Measurements from ENCODE around the gene ARMC3.
A peak's percentile ranks its signal among the peaks of the same experiment; 100 is the strongest.

ARMC3 gene

DNA sequence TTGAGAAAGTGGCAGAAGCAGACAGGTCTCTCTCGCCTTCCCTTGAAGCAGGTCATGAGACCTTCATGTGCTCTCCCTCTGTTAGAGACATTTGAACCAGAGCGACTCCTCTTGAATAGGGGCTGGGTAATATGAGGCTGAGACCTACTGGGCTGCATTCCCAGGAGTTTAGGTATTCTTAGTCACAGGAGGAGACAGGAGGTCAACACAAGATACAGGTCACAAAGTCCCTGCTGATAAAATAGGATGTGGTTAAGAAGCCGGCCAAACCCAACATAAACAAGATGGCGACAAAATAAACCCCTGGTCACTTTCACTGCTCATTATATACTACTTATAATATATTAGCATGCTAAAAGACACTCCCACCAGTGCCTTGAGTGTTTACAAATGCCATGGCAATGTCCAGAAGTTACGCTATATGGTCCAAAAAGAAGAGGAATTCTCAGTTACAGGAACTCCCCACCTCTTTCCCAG, 124.0 kb downstream of the ARMC3 start:
- Histone ChIP-seq H3K4me1 (ENCODE audit: insufficient read depth, poor library complexity, severe bottlenecking) (peaks cover 6% of the 10 kb centered on the region), H3K4me3 (ENCODE audit: severe bottlenecking) (no peak overlapping the region), H3K27me3 (ENCODE audit: insufficient read depth, poor library complexity, severe bottlenecking) (no peaks in the 10 kb centered on the region), H3K27ac (ENCODE audit: poor library complexity, severe bottlenecking) (no peak overlapping the region), H3K36me3 (ENCODE audit: low read depth) (no peaks in the 10 kb centered on the region), H3K9me3 (ENCODE audit: severe bottlenecking) (no peaks in the 10 kb centered on the region)
- TF ChIP-seq, protein P1, sequence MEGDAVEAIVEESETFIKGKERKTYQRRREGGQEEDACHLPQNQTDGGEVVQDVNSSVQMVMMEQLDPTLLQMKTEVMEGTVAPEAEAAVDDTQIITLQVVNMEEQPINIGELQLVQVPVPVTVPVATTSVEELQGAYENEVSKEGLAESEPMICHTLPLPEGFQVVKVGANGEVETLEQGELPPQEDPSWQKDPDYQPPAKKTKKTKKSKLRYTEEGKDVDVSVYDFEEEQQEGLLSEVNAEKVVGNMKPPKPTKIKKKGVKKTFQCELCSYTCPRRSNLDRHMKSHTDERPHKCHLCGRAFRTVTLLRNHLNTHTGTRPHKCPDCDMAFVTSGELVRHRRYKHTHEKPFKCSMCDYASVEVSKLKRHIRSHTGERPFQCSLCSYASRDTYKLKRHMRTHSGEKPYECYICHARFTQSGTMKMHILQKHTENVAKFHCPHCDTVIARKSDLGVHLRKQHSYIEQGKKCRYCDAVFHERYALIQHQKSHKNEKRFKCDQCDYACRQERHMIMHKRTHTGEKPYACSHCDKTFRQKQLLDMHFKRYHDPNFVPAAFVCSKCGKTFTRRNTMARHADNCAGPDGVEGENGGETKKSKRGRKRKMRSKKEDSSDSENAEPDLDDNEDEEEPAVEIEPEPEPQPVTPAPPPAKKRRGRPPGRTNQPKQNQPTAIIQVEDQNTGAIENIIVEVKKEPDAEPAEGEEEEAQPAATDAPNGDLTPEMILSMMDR (IDR thresholded peaks at IDR 0.05; ENCODE audit: poor library complexity, severe bottlenecking) = no peak
- DNase-seq (ENCODE audit: low spot score) (no peak), ATAC-seq (ENCODE audit: low read depth) (no peak)

DNA sequence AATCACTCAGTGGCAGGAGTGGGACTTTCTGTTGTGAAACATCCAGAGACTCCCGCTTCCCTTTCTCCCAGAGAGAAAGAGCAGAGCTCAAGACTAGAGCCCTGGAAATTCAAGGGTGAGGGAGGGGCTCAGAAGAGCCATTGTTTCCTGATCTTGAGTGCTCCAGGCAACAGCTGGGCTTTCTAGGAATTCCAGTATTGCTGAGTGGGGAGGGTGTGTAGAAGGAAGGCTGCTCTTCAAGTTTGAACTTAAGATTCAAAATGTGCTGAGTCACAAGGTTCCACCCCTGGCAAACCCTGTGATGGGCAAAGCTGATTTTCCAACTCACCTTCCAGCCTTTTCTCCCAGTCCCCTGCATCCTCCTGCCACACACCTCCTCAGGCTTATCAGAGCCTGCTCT, 125.2 kb downstream of the ARMC3 start:
- ATAC-seq (ENCODE audit: low read depth) = peak; percentile 66; the same call in 2 of the 3 replicates
- DNase-seq (ENCODE audit: low spot score) = no peak
- Histone ChIP-seq H3K4me1 (ENCODE audit: insufficient read depth, poor library complexity, severe bottlenecking) (peaks cover 6% of the 10 kb centered on the region), H3K27me3 (ENCODE audit: insufficient read depth, poor library complexity, severe bottlenecking) (no peaks in the 10 kb centered on the region), H3K9me3 (ENCODE audit: severe bottlenecking) (no peaks in the 10 kb centered on the region), H3K4me3 (ENCODE audit: severe bottlenecking) (no peak overlapping the region), H3K27ac (ENCODE audit: poor library complexity, severe bottlenecking) (no peak overlapping the region), H3K36me3 (ENCODE audit: low read depth) (no peaks in the 10 kb centered on the region)
- TF ChIP-seq, protein P1 (IDR thresholded peaks at IDR 0.05; ENCODE audit: poor library complexity, severe bottlenecking) = no peak

DNA sequence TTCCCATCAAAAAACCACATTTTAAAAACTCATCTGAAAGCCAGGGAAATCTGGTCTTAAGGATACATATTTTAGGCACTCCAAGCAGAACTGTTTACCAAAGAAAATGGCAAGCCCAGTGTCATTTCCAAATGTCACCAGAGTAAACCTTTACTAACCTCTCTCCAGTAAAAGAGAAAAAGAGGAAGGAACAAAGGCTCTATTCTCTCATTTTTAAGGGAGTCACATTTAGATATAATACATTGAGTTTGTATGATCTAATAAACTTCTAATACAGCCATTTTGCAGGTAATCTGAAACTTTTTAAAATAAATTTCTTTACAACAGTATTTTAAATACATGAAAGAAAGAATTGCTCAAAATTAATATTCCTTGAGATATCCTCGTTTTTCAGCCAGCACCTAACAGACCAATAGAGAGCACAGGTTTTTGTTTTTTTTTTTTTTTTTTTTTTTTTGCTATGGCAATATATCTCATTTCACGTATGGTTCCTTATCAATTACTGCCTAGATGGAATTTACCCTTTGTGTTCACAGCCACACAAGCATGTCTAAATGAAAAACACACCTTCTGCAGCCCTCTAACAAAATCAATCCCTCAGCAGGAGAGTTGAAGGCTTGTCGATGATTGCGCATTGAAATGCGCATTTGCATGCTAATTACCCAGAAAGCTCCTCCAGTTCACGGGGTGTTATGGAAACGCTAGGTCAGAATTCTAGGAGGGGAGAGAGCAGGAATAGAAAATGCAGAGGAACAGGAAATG, 127.8 kb downstream of the ARMC3 start:
- Histone ChIP-seq H3K36me3 (ENCODE audit: low read depth) (no peaks in the 10 kb centered on the region), H3K27ac (ENCODE audit: poor library complexity, severe bottlenecking) (no peak overlapping the region), H3K4me3 (ENCODE audit: severe bottlenecking) (no peak overlapping the region), H3K9me3 (ENCODE audit: severe bottlenecking) (peaks cover 2% of the 10 kb centered on the region), H3K27me3 (ENCODE audit: insufficient read depth, poor library complexity, severe bottlenecking) (no peaks in the 10 kb centered on the region), H3K4me1 (ENCODE audit: insufficient read depth, poor library complexity, severe bottlenecking) (peaks cover 6% of the 10 kb centered on the region)
- TF ChIP-seq, protein P1 (IDR thresholded peaks at IDR 0.05; ENCODE audit: poor library complexity, severe bottlenecking) = no peak
- ATAC-seq (ENCODE audit: low read depth) (no peak), DNase-seq (ENCODE audit: low spot score) (no peak)

DNA sequence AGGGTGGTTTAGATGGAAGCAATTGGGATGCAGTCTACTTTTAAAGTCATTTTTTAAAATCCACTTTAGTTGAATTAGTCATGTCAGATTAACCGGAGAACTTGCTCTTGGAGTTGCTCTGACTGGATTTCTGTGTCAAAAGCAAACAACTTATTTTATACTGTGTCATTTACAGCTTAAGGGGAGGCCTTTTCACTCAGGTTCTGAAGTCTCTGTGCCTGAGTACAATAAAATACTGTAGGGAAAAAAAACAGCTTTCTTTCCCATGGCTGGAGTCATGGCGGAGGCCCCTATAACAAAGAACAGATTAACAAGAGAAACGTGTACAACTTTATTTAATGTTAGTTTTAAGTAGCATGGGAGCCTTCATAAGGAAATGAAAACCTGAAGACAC, 128.3 kb downstream of the ARMC3 start:
- Histone ChIP-seq H3K4me3 (ENCODE audit: severe bottlenecking) (no peak overlapping the region), H3K9me3 (ENCODE audit: severe bottlenecking) (peaks cover 2% of the 10 kb centered on the region), H3K27ac (ENCODE audit: poor library complexity, severe bottlenecking) (no peak overlapping the region), H3K4me1 (ENCODE audit: insufficient read depth, poor library complexity, severe bottlenecking) (peaks cover 6% of the 10 kb centered on the region), H3K27me3 (ENCODE audit: insufficient read depth, poor library complexity, severe bottlenecking) (no peaks in the 10 kb centered on the region), H3K36me3 (ENCODE audit: low read depth) (no peaks in the 10 kb centered on the region)
- DNase-seq (ENCODE audit: low spot score) (no peak), ATAC-seq (ENCODE audit: low read depth) (no peak)
- TF ChIP-seq, protein P1 (IDR thresholded peaks at IDR 0.05; ENCODE audit: poor library complexity, severe bottlenecking) = no peak

DNA sequence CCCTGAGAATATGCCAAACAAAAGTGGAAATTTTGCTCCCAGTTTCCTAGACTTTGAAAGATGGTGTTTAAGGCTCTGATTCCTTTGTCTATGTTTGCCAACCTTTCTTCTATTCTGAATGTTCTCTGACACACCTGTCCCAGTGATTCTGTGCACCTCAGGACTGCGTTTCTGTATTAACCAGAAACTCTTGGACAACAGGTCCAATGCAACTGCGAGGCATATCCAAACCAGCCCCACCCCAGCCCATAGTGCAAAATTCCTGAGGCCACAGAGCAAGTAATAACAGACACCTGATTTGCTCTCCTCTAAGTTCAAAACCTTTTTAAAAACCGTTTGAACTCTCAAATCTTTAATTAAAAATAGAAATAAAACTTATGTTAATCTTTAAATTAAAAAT, 130.5 kb downstream of the ARMC3 start:
- Histone ChIP-seq H3K9me3 (ENCODE audit: severe bottlenecking) (peaks cover 2% of the 10 kb centered on the region), H3K4me1 (ENCODE audit: insufficient read depth, poor library complexity, severe bottlenecking) (no peaks in the 10 kb centered on the region), H3K27me3 (ENCODE audit: insufficient read depth, poor library complexity, severe bottlenecking) (no peaks in the 10 kb centered on the region), H3K4me3 (ENCODE audit: severe bottlenecking) (no peak overlapping the region), H3K36me3 (ENCODE audit: low read depth) (no peaks in the 10 kb centered on the region), H3K27ac (ENCODE audit: poor library complexity, severe bottlenecking) (no peak overlapping the region)
- DNase-seq (ENCODE audit: low spot score) (no peak), ATAC-seq (ENCODE audit: low read depth) (no peak)
- TF ChIP-seq, protein P1 (IDR thresholded peaks at IDR 0.05; ENCODE audit: poor library complexity, severe bottlenecking) = no peak
